H1 (cell line): Measurements from ENCODE around the gene MIS18A. TPM values are rescaled to one million over a fixed set of nuclear protein-coding genes. Genes with fewer than 3 reads are reported as not detected.

Experiments used
- CTCF ChIA-PET: fragments of 300-600 bp; sonication (Branson Sonifier 250); formaldehyde crosslinking; loops from one replicate; lab custom pipeline; 2021; ENCODE audit not compliant: partially characterized antibody; lab: Charles Lee
- POLR2A ChIA-PET: fragments of 300-600 bp; sonication (Branson Sonifier 250); formaldehyde crosslinking; loops from one replicate; lab custom pipeline; 2021; ENCODE audit warnings: inconsistent platforms; ENCODE audit not compliant: partially characterized antibody; lab: Charles Lee
- DNase-seq, 2 experiments: peaks; one replicate each; pipeline versions ENCODE4 v3.0.0 to v3.0.0-alpha.2; 2010 to 2022; ENCODE audit warnings: low spot score in 2 of 2, low read depth in 1 of 2, mixed read lengths in 1 of 2
- FAIRE-seq: peaks from 2 replicates; lab custom pipeline; 2011; peaks lifted over from hg19 to GRCh38; lab: Jason Lieb, UNC
- H2AFZ ChIP-seq: 2 replicates; pipeline ENCODE4 v1.8.1; 2012; ENCODE audit warnings: low read length, inconsistent platforms
- H2AK5ac ChIP-seq: 2 replicates; pipeline ENCODE4 v1.6.1; 2013; ENCODE audit warnings: low read depth, low read length
- H2BK120ac ChIP-seq: replicated peaks from 2 replicates; pipeline ENCODE3; 2013; ENCODE audit warnings: low read depth, low read length, inconsistent platforms
- H2BK12ac ChIP-seq: 2 replicates; pipeline ENCODE4 v1.6.1; 2013; ENCODE audit warnings: low read depth, low read length
- H2BK15ac ChIP-seq: 2 replicates; pipeline ENCODE4 v1.6.1; 2013; ENCODE audit warnings: low read length
- H2BK20ac ChIP-seq: 2 replicates; pipeline ENCODE4 v1.6.1; 2013; ENCODE audit warnings: low read length
- H2BK5ac ChIP-seq: 2 replicates; pipeline ENCODE4 v1.6.1; 2013; ENCODE audit warnings: low read depth, low read length
- H3K14ac ChIP-seq: 2 replicates; pipeline ENCODE4 v1.6.1; 2013; ENCODE audit warnings: inconsistent platforms; ENCODE audit not compliant: insufficient read length
- H3K18ac ChIP-seq: 2 replicates; pipeline ENCODE4 v1.6.1; 2013; ENCODE audit warnings: low read length; ENCODE audit errors: extremely low read depth
- H3K23ac ChIP-seq: 2 replicates; pipeline ENCODE4 v1.6.1; 2013; ENCODE audit warnings: inconsistent platforms; ENCODE audit not compliant: insufficient read length
- H3K23me2 ChIP-seq: 2 replicates; pipeline ENCODE4 v1.6.1; 2013; ENCODE audit warnings: low read depth, low read length
- H3K27ac ChIP-seq: 2 replicates; pipeline ENCODE4 v1.6.1; 2011; ENCODE audit warnings: low read depth, low read length, inconsistent platforms
- H3K27me3 ChIP-seq, 4 experiments: replicated peaks in 1 of 4; 1 replicate in 1 of 4; 2 replicates in 3 of 4; pipeline versions ENCODE4 v1.6.1 to v1.8.1; 2011 to 2013; ENCODE audit warnings: low read length in 3 of 4, mild to moderate bottlenecking in 3 of 4, inconsistent platforms in 2 of 4, mixed read lengths in 2 of 4, moderate library complexity in 1 of 4; ENCODE audit not compliant: control insufficient read depth in 3 of 4, insufficient read depth in 3 of 4; ENCODE audit errors: extremely low read depth in 1 of 4
- H3K36me3 ChIP-seq, 4 experiments: 2 replicates each; pipeline versions ENCODE4 v1.6.1 to v1.8.1; 2011 to 2013; ENCODE audit warnings: mild to moderate bottlenecking in 4 of 4, low read length in 3 of 4, moderate library complexity in 2 of 4, control low read depth in 1 of 4, inconsistent platforms in 1 of 4; ENCODE audit not compliant: insufficient read depth in 4 of 4, control insufficient read depth in 2 of 4
- H3K4ac ChIP-seq: replicated peaks from 2 replicates; pipeline ENCODE3; 2013; ENCODE audit warnings: low read length, low read depth, mixed read lengths, inconsistent platforms; ENCODE audit not compliant: insufficient read length
- H3K4me1 ChIP-seq, 4 experiments: replicated peaks in 1 of 4; 1 replicate in 1 of 4; 2 replicates in 3 of 4; pipeline versions ENCODE4 v1.6.1 to v1.8.1; 2011 to 2013; ENCODE audit warnings: low read length in 3 of 4, inconsistent platforms in 2 of 4, mixed read lengths in 1 of 4; ENCODE audit not compliant: insufficient read depth in 4 of 4, control insufficient read depth in 3 of 4
- H3K4me2 ChIP-seq, 2 experiments: 2 replicates each; pipeline versions ENCODE4 v1.6.1 to v1.8.1; 2011 to 2013; ENCODE audit warnings: low read depth in 2 of 2, low read length in 2 of 2, control low read depth in 1 of 2, inconsistent platforms in 1 of 2, mild to moderate bottlenecking in 1 of 2; ENCODE audit not compliant: insufficient read depth in 1 of 2
- H3K4me3 ChIP-seq, 4 experiments: fragments of 200-600, 300-600 bp in 1 of 4; sonication (generic), shearing (Covaris generic), sonication (Bioruptor Twin) in 1 of 4; 2 replicates each; pipeline versions ENCODE4 v1.5.1 to v1.8.1; 2011 to 2016; ENCODE audit warnings: low read length in 4 of 4, low read depth in 3 of 4, control low read depth in 2 of 4, inconsistent platforms in 2 of 4, mild to moderate bottlenecking in 2 of 4, mixed read lengths in 1 of 4, moderate library complexity in 1 of 4; ENCODE audit not compliant: insufficient read depth in 2 of 4; ENCODE audit errors: extremely low read depth in 1 of 4
- H3K56ac ChIP-seq: replicated peaks from 2 replicates; pipeline ENCODE3; 2013; ENCODE audit warnings: low read depth, mild to moderate bottlenecking, mixed read lengths, low read length, inconsistent platforms; ENCODE audit not compliant: insufficient read length
- H3K79me1 ChIP-seq: 2 replicates; pipeline ENCODE4 v1.6.1; 2013; ENCODE audit warnings: low read depth, low read length, control low read depth
- H3K79me2 ChIP-seq, 2 experiments: 2 replicates each; pipeline versions ENCODE4 v1.6.1 to v1.8.1; 2012 to 2013; ENCODE audit warnings: low read length in 2 of 2, mild to moderate bottlenecking in 2 of 2, inconsistent platforms in 1 of 2; ENCODE audit not compliant: insufficient read depth in 2 of 2, control insufficient read depth in 1 of 2
- H3K9ac ChIP-seq, 4 experiments: replicated peaks in 1 of 4; 1 replicate in 1 of 4; 2 replicates in 3 of 4; pipeline versions ENCODE4 v1.6.1 to v1.8.1; 2011 to 2013; ENCODE audit warnings: low read depth in 3 of 4, low read length in 3 of 4, control low read depth in 2 of 4, mild to moderate bottlenecking in 2 of 4, moderate library complexity in 2 of 4, inconsistent platforms in 1 of 4; ENCODE audit errors: extremely low read depth in 1 of 4
- H3K9me3 ChIP-seq, 2 experiments: 2 replicates each; pipeline versions ENCODE4 v1.6.1 to v1.8.1; 2012 to 2013; ENCODE audit warnings: mild to moderate bottlenecking in 2 of 2, moderate library complexity in 2 of 2, control low read depth in 1 of 2, inconsistent platforms in 1 of 2, low read depth in 1 of 2, low read length in 1 of 2, mixed read lengths in 1 of 2; ENCODE audit not compliant: insufficient read depth in 2 of 2
- H4K20me1 ChIP-seq, 2 experiments: replicated peaks in 1 of 2; 2 replicates each; pipeline versions ENCODE3 to v1.8.1; 2011 to 2013; ENCODE audit warnings: inconsistent platforms in 2 of 2, low read length in 2 of 2, mild to moderate bottlenecking in 1 of 2; ENCODE audit not compliant: insufficient read depth in 2 of 2, control insufficient read depth in 1 of 2
- H4K5ac ChIP-seq: 2 replicates; pipeline ENCODE4 v1.6.1; 2013; ENCODE audit warnings: low read length, low read depth, mixed read lengths, inconsistent platforms; ENCODE audit not compliant: insufficient read length
- H4K8ac ChIP-seq: 2 replicates; pipeline ENCODE4 v1.8.0; 2013; ENCODE audit warnings: mild to moderate bottlenecking, moderate library complexity, low read length, inconsistent platforms; ENCODE audit not compliant: insufficient read depth; ENCODE audit errors: extremely low read depth
- H4K91ac ChIP-seq: replicated peaks from 2 replicates; pipeline ENCODE3; 2013; ENCODE audit warnings: low read length, mixed read lengths, inconsistent platforms; ENCODE audit not compliant: insufficient read length
- CBX5 ChIP-seq: fragments of 300-800, 300-1000 bp; sonication (generic); IDR thresholded peaks from 2 replicates; pipeline ENCODE4 v1.7.1; 2016; ENCODE audit warnings: antibody characterized with exemption, low read length, low read depth
- EZH2 ChIP-seq: fragments of 200-600 bp; sonication (generic); IDR thresholded peaks from 2 replicates; pipeline ENCODE4 v1.7.1; 2012; ENCODE audit warnings: low read depth, mild to moderate bottlenecking, moderate library complexity, low read length, inconsistent platforms; ENCODE audit not compliant: severe bottlenecking
- JUN ChIP-seq: IDR thresholded peaks from 2 replicates; pipeline ENCODE4 v1.6.1; 2011; ENCODE audit warnings: low read depth, mild to moderate bottlenecking, improper control_type of control experiment, low read length
- SIRT6 ChIP-seq: IDR thresholded peaks from one replicate; pipeline ENCODE4 v1.7.1; 2012; ENCODE audit warnings: low read length, inconsistent platforms
- WGBS, 2 experiments: shearing (Covaris generic) in 1 of 2; methylation state at CpG; one replicate each; pipeline versions ENCODE4 v1.1.6 to v1.1.7; 2013 to 2015; ENCODE audit warnings: low lambda C conversion rate in 2 of 2, mixed read lengths in 2 of 2, inconsistent platforms in 1 of 2, low coverage in 1 of 2, missing lambda C conversion rate in 1 of 2; ENCODE audit not compliant: insufficient replicate concordance in 2 of 2, insufficient coverage in 1 of 2, insufficient read length in 1 of 2; ENCODE audit errors: extremely low coverage in 1 of 2, missing lambda C conversion rate in 1 of 2; 5-methylcytosine and 5-hydroxymethylcytosine counted together
- polyA plus RNA-seq, 7 experiments: library from polyadenylated mRNA; depleted of rRNA in 3 of 7; stranded (reverse) in 5 of 7; unstranded in 2 of 7; fragments of >200 nt in 5 of 7; fragments of 200-250 nt in 2 of 7; gene quantifications; 1 replicate in 5 of 7; 2 replicates in 1 of 7; 4 replicates in 1 of 7; pipeline versions ENCODE4 v1.2.1 to v1.2.3, GENCODE V29; 2011 to 2013; ENCODE audit warnings: missing spikeins in 2 of 7, mixed read lengths in 2 of 7
- total RNA-seq: library from RNA; stranded (reverse); fragmentation: NEBNext Ultra II Directional; extraction: Animal tissue kit (Norgen Biotek cat#: 25700); gene quantifications from 2 replicates; pipeline ENCODE4 v1.2.1, GENCODE V29; 2021

The MIS18A gene
- total and polyA plus RNA-seq, 2 of the 8 experiments (the other 6 are each of a cell fraction or from before 2014, with no cell fraction given) = 28.9 to 53.0 TPM

GRCh38 chr21:32246571-32247140, 32.2 kb downstream of the MIS18A start:
- H3K23ac ChIP-seq = no peak overlapping the region
- no peak overlapping the region for H2BK15ac ChIP-seq
- no peak overlapping the region for H2AK5ac ChIP-seq
- no peak overlapping the region for H3K18ac ChIP-seq
- 88% methylated on average over 9 of the region's 9 CpGs; no CpG with 5 or more reads in 1 of the 2 experiments for WGBS, 2 experiments
- no peak overlapping the region for H3K27ac ChIP-seq
- no peaks in the 10 kb centered on the region for H3K36me3 ChIP-seq
- no peak overlapping the region for H4K5ac ChIP-seq
- no peak overlapping the region for H2BK20ac ChIP-seq
- DNase-seq (no peak), FAIRE-seq (no peak)
- H3K9ac ChIP-seq = no peak overlapping the region
- H3K23me2 ChIP-seq = no peaks in the 10 kb centered on the region
- POLR2A ChIA-PET = no interaction called here
- no peaks in the 10 kb centered on the region; the same call in 1 of the 2 replicates for H3K79me1 ChIP-seq
- H4K91ac ChIP-seq = no peak overlapping the region
- no peaks in the 10 kb centered on the region for H3K79me2 ChIP-seq
- H4K8ac ChIP-seq = no peak overlapping the region
- H3K4me1 ChIP-seq = no peaks in the 10 kb centered on the region
- no peak overlapping the region for H3K4me2 ChIP-seq
- no peak overlapping the region for H3K14ac ChIP-seq
- H3K56ac ChIP-seq = no peak overlapping the region
- H2BK120ac ChIP-seq = no peak overlapping the region
- no peak overlapping the region for H2BK5ac ChIP-seq
- TF ChIP-seq JUN (no peak), EZH2 (no peak), CBX5 (no peak), SIRT6 (no peak)
- TF ChIP-seq, all 59 proteins: peak for 0
- Histone ChIP-seq H3K9me3 (no peaks in the 10 kb centered on the region), H3K4ac (no peak overlapping the region), H3K27me3 (no peaks in the 10 kb centered on the region), H3K4me3 (no peak overlapping the region), H2BK12ac (no peak overlapping the region), H4K20me1 (no peaks in the 10 kb centered on the region), H2AFZ (no peak overlapping the region)
- CTCF ChIA-PET = interaction anchor here (2.1 kb wide), 1 partner anchor 11 kb away, joined by 14 read pairs; no protein-coding TSS in a partner anchor
